DND-41 (cell line): ENCODE results near the gene WFS1.

ENCODE experiments used
- CTCF ChIP-seq: IDR thresholded peaks from 2 replicates; pipeline ENCODE4 v1.5.1; 2012; ENCODE audit warnings: borderline replicate concordance, low read length, moderate library complexity, mild to moderate bottlenecking; ENCODE audit not compliant: poor library complexity, severe bottlenecking; ENCODE audit errors: extremely low read depth
- EZH2 ChIP-seq: IDR thresholded peaks from 3 replicates; pipeline ENCODE4 v1.6.1; 2012; ENCODE audit warnings: borderline replicate concordance, low read depth, mild to moderate bottlenecking, moderate library complexity, low read length, inconsistent platforms; ENCODE audit not compliant: severe bottlenecking

GRCh38 chr4:6328526-6328925 is 58.9 kb downstream of the WFS1 start:
- TF ChIP-seq CTCF (no peak), EZH2 (no peak)
